HG03175 (cell line): ENCODE results near the gene CDH11.

Experiments
- ATAC-seq: cut with Tn5 transposase; IDR thresholded peaks from one replicate; pipeline ENCODE4 v1.9.1; 2021; ENCODE audit warnings: mild to moderate bottlenecking, moderate library complexity; ENCODE audit not compliant: unreplicated experiment

Gene CDH11

DNA sequence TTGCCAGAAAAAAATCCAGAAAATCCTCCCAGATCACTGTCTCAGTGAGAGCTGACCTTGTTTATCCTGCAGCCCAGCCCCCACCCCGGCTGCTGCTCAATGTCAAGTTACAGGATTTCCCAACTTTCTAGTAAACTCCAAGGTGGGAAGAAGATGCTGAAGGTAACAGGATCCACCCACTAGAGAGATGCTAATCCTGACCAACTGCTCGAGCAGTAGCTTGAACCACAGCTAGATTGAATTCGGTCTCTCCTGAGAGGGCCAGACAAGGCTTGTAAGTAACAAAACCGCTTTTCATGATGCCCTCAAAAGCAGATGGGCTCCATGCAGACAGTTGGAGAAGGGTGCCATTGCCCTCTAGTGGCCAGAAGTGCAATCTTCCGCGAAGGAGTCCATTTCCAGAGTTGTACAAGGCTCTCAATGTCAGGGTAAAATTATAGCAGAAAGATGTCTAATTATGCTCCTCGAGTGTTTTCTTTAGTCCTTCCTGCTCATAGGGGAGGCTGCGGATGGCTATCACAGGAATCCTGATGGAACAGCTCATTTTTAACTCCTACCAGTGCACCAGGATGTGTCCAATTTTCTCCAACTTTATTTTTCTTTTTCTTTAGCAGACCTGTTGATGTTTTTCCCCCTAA lies 3.9 kb downstream of the CDH11 start:
- peak; percentile 77 for ATAC-seq

DNA sequence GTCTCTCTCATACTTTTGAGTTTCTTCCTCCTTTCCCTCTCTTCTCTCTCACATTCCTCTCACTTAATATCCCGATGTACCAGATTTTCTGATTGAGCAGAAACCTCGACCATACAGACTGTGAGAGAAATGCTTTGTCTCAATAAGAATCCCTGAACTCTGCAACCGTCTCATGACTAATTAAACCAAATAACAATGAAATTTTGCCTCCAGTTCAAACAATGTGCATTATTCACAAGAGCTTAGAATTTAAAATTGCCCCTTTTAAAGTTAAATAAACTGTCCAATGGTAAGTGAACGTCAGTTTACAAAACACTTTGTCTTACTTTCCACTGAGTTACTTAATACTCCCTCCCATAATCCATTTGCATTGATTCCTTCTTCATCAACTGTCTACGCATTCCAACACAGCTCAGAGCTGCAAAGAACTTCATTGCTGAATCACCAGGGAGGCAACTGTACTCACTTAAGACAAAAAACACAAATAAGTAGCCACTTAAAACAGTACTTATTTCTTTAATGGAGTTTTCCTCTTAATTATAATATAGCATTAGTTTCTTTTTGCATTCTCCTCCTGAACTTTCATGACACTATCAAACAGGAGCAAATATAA lies 4.9 kb downstream of the CDH11 start:
- ATAC-seq, result no peak

DNA sequence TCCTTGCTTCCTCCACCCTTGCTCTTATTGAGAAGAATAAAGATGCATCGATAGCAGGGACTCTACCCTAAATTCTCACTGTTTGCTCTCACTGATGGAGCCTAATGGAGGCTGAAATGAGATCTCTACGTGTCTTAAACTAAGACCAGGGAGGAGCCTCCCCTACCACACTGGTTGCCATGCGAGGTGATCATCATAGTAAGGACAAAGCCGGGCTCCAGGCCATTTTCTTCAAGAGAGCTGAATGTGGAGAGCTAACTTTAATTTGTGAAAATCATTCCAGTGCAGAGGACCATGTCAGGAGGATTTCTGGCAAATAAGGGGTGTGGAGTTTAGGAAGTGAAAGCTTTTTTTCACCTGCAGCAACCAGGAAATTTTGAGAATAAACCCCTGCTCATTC lies 5.6 kb downstream of the CDH11 start:
- ATAC-seq, result no peak

GRCh38 chr16:65114527-65114926 lies 7.3 kb downstream of the CDH11 start:
- ATAC-seq, result no peak

DNA sequence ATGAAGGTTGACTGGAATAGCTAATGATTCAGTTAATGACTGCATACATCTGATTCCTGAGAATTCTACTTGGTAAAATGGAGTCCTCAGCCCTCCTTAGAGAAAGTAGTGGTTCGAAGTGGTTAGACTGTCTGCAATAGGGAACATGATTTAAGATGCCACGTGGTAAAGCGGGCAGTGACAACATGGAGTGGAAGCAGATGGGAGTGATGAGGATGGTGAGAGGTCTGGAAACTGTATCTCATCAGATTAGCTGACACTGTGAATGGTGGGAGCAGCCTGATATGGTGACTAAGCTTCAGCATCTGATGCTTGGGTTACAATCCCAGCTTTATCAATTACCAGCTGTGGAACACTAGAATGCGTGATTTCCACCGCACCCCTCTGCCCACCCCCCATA lies 8.4 kb downstream of the CDH11 start:
- no peak for ATAC-seq

DNA sequence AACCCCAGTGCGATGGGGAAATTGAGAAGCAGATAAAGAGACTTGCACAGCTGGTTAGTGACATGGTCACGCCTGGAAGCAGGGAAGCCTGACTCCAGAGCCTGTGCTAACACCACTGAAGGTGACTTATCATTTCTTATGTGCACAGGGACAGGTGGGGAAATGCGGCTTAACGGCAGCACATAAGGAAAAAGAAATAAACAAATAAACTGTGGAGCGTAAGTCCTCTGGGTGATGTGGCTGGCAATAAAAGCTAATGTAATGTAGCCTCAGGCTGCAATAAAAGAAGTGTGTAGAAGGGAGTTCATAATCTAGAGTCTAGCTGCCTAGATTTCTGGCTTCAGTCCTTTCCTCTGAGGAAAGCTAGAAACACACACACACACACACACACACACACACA lies 10.6 kb downstream of the CDH11 start:
- no peak for ATAC-seq

DNA sequence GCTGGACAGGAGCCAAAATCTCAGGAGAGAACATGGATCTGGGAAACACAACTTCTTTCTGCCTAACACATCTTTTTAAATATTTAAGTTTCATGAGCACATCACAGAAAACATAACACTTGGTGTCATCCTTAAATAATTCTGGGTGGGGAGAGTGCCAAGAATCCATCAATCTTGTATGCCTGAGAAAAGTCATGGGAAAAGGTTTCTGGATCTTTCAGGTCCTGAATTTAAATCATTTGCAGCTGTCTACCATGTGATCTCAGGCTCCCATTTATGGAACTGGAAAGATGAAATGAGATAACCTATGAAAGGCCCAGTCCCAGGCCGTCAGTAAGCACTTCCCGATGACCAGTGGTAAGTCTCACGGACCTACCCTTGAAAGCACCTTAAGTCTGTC lies 15.1 kb downstream of the CDH11 start:
- ATAC-seq, result no peak

- ATAC-seq, result no peak
Observed at GRCh38 chr16:65105171-65105570, 16.7 kb downstream of the CDH11 start.

GRCh38 chr16:65104471-65104870 lies 17.4 kb downstream of the CDH11 start:
- ATAC-seq, result no peak

- no peak for ATAC-seq
Observed at GRCh38 chr16:65102326-65102725, 19.5 kb downstream of the CDH11 start.

- ATAC-seq, result no peak
Observed at GRCh38 chr16:65101009-65101408, 20.9 kb downstream of the CDH11 start.

GRCh38 chr16:65099607-65100006 lies 22.3 kb downstream of the CDH11 start:
- ATAC-seq, result no peak

- ATAC-seq, result no peak
Observed at GRCh38 chr16:65098916-65099315, 22.9 kb downstream of the CDH11 start.

- ATAC-seq, result no peak
Observed at GRCh38 chr16:65097296-65097695, 24.6 kb downstream of the CDH11 start.

DNA sequence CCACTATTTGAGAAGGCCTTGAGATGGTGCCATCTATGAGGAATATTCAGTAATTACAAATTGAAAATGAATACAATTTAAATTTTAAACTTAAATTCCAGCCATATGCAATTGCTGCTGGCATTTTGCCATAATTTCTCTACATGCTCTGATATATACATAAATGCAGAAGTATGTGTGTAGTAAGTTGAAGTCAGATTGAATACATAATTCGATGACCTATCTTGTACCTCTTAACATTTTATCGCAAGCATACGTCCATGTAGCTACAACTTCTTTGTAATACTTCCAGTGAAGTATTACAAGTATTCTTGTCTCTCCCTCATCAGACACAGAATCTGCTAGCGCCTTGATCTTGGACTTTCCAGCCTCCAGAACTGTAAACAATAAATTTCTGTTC lies 26.0 kb downstream of the CDH11 start:
- no peak for ATAC-seq

- no peak for ATAC-seq
Observed at GRCh38 chr16:65095090-65095728, 26.7 kb downstream of the CDH11 start.

DNA sequence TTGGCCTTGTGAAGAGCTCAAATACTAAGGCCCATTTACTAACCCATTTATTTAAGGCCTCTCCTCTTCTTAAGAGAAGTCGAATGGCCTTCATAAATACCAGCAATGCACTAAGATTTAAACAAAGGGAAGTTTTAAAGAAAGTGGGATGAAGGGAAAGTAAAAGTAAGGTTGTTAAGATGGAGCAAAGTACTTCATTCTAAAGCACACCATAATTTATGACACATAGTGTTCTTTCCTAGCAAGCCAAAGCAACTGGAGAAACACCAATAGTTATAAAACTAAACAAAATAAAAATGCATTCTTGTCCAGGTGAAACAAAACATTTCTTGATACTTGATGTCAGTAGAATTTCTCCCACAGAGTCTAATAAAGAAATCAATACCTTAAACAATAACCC lies 27.9 kb downstream of the CDH11 start:
- no peak for ATAC-seq

GRCh38 chr16:65083164-65083857 lies 38.6 kb downstream of the CDH11 start:
- no peak for ATAC-seq

DNA sequence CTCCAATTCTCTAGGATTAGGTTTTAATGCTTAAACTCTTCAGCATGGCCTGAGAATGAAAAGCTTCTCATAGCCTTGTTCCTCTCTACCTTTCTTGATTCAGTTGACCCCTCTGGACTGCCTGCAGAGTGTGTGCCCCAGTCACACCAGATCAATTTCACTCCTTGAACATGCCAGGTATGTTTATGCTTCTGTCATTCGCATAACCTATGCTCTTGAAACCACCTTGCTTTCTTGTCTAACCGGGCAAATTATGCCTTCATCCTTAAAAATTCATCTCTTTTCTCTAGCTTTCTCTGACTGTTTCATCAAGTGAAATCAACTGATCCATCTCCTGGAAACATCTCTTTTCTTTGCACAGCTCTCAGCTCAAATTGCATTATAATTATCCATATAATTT lies 42.3 kb downstream of the CDH11 start:
- ATAC-seq, result no peak

DNA sequence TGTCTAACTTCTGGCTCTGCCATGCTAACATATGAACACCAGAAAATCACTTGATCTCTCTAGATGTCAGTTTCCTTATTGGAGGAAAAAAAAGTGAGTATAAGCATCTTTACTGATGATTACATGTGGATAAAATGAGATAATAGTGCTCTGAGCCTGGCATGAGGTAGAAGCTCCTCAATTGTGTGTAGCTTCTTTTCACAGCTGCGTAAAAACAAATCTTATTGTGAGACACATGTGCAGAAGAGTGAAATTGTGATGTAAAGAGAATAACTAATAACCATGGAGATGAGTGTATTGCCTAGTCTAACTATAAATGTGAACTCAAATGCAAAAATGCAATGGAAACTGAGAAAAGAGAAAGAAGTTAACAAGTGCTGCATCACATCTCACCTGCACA lies 44.7 kb downstream of the CDH11 start:
- no peak for ATAC-seq

DNA sequence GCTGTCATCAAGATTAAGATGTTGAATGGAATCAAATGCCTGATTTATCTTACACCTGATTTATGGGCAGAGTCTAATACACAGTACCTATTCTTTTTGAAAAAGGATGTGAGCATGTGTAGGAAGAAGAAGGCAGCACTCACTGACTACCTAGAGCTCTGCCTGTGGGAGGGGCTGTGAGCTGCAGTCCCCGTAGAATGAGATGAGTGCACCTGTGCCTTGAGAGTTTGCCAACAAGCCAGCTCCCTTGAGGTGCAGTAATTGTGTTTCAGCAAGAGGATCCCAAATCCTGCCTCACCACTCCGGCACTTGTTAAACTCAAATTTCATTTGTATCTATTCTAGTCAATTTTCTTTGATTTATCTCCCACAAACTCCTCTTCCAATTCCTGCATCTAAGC lies 46.0 kb downstream of the CDH11 start:
- no peak for ATAC-seq
